ENCODE data around the gene KCNAB1.

DNA sequence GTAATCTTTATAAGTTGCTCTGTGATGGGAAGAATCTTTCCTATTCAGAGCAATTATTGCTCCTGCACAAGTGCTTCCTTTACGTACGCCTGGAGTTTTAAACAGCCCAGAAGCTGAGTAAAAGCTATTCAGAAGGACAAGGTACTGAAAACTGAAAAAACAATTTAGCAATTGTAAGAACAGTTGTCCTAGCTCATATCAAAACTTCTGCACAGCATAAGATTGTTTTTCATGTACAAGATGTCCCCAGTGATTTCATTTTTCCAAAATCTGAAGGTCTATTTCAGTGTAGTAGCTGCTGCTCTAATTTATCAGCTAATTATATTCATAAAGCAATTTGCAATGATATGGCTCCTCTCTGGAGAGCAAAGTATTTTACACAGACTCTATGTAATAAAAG is 23.7 kb downstream of the KCNAB1 start:
- TF ChIP-seq POLR2AphosphoS5 (IDR thresholded peaks at IDR 0.05; ENCODE audit: low read depth, low read length) (no peak), TAF1 (IDR thresholded peaks at IDR 0.05; ENCODE audit: borderline replicate concordance, insufficient read depth, low read length) (no peak)

Data from PFSK-1 (cell line).